Endothelial cell (in vitro differentiated cells): Measurements from ENCODE around the gene LGALS1. TPM values are rescaled to one million over a fixed set of nuclear protein-coding genes. Genes with fewer than 3 reads are reported as not detected.
"Not testable (repeated sequence)": the region's sequence is repeated elsewhere in the genome, so short reads cannot be mapped to it uniquely, and the experiment has no call there.

Source experiments
- DNase-seq: peaks from one replicate; pipeline ENCODE4 v3.0.0; 2021; ENCODE audit warnings: low spot score
- H3K27ac Mint-ChIP-seq: one replicate; pipeline ENCODE4 v1.8.0; 2021; ENCODE audit warnings: mixed read lengths, inconsistent platforms; ENCODE audit not compliant: unreplicated experiment
- H3K27me3 Mint-ChIP-seq: one replicate; pipeline ENCODE4 v1.8.0; 2021; ENCODE audit warnings: mild to moderate bottlenecking, moderate library complexity, mixed read lengths, inconsistent platforms; ENCODE audit not compliant: unreplicated experiment
- H3K36me3 Mint-ChIP-seq: one replicate; pipeline ENCODE4 v1.8.0; 2021; ENCODE audit warnings: mild to moderate bottlenecking, low read depth, mixed read lengths, inconsistent platforms; ENCODE audit not compliant: unreplicated experiment
- H3K4me1 Mint-ChIP-seq: one replicate; pipeline ENCODE4 v1.8.0; 2021; ENCODE audit warnings: mild to moderate bottlenecking, mixed read lengths, inconsistent platforms; ENCODE audit not compliant: unreplicated experiment
- H3K4me3 Mint-ChIP-seq: one replicate; pipeline ENCODE4 v1.8.0; 2021; ENCODE audit warnings: mild to moderate bottlenecking, mixed read lengths, inconsistent platforms; ENCODE audit not compliant: unreplicated experiment
- H3K9me3 Mint-ChIP-seq: one replicate; pipeline ENCODE4 v1.8.0; 2021; ENCODE audit warnings: mixed read lengths, inconsistent platforms; ENCODE audit not compliant: unreplicated experiment
- CTCF ChIP-seq: fragments of 200-600 bp; sonication (generic); IDR thresholded peaks from one replicate; pipeline ENCODE4 v1.5.0; 2021; ENCODE audit warnings: antibody characterized with exemption; ENCODE audit not compliant: unreplicated experiment
- total RNA-seq: library from RNA; stranded (reverse); fragmentation: NEBNext Ultra II Directional; extraction: Animal tissue kit (Norgen Biotek cat#: 25700); gene quantifications from one replicate; pipeline ENCODE4 v1.2.1, GENCODE V29; 2021; ENCODE audit not compliant: unreplicated experiment

Gene LGALS1
- total RNA-seq, 1 donor from 2014 or later: 18.6 TPM

- Mint-ChIP-seq H3K27me3 (no peaks in the 10 kb centered on the region), H3K36me3 (peaks cover 18% of the 10 kb centered on the region), H3K9me3 (no peaks in the 10 kb centered on the region), H3K4me3 (no peak overlapping the region), H3K27ac (no peak overlapping the region), H3K4me1 (peaks cover 6% of the 10 kb centered on the region)
- TF ChIP-seq CTCF: no peak
- DNase-seq: no peak
Measured at GRCh38 chr22:37690407-37690806, 15.0 kb downstream of the LGALS1 start.

- Mint-ChIP-seq H3K9me3 (no peaks in the 10 kb centered on the region), H3K4me3 (no peak overlapping the region), H3K27ac (no peak overlapping the region)
Measured at GRCh38 chr22:37690901-37691504, 15.6 kb downstream of the LGALS1 start.

DNA sequence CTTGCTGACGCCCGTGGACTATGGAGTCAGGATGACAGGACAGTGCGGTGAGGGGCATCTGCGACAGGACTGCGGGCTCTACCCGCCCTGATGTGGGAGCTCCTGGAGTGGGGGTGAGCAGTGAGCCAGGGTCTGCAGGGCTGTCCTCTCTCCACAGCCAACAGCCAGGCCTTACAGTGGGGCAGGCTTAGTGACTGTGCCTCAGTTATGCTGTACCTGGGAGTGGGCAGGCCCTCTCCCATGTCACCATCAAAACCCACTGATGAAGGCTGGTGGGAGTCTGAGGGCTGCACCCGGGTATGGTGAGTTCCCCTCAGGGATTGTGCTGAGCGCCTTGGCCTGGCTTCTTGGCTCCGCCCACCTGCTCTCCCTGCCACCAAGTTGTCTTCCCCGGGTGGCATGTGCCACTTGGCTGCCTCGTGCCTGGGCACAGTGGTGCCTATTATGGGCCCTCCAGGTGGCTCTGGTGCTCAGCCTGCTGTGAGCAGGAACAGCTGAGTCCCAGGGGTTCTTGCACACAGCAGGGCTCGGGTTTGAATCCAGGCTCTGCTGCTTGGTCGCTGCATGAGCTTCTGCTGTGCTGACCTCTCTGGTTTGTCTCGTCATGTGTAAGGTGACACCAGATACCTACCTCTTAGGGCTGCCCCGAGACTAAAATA, 17.3 kb downstream of the LGALS1 start:
- H3K27me3 Mint-ChIP-seq: peaks cover 3% of the 10 kb centered on the region
- no peak overlapping the region for H3K4me3 Mint-ChIP-seq
- no peak for TF ChIP-seq CTCF
- no peak for DNase-seq
- H3K27ac Mint-ChIP-seq: peak overlapping the region; percentile 7
- H3K9me3 Mint-ChIP-seq: no peaks in the 10 kb centered on the region
- H3K36me3 Mint-ChIP-seq: peaks cover 18% of the 10 kb centered on the region
- H3K4me1 Mint-ChIP-seq: peaks cover 3% of the 10 kb centered on the region

More at GRCh38 chr22:37690901-37691504, 15.6 kb downstream of the LGALS1 start:
- Mint-ChIP-seq H3K36me3 (peaks cover 18% of the 10 kb centered on the region), H3K27me3 (no peaks in the 10 kb centered on the region), H3K4me1 (peaks cover 6% of the 10 kb centered on the region)
- DNase-seq: no peak
- TF ChIP-seq CTCF: no peak

DNA sequence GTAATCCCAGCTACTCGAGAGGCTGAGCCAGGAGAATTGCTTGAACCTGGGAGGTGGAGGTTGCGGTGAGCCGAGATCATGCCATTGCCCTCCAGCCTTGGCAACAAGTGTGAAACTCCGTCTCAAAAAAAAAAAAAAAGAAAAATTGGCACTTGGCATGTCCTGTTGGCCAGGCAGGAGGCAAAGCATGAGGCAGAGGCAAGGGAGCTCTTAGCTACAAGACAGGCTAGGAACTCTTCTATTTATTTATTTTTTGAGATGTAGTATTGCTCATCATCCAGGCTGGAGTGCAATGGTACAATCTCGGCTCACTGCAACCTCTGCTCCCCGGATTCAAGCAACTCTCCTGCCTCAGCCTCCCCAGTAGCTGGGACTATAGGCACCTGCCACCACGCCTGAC, 18.7 kb downstream of the LGALS1 start:
- not testable (repeated sequence) for H3K4me1 Mint-ChIP-seq, H3K27me3 Mint-ChIP-seq, DNase-seq, H3K27ac Mint-ChIP-seq, H3K9me3 Mint-ChIP-seq, H3K4me3 Mint-ChIP-seq
- peaks cover 18% of the 10 kb centered on the region for H3K36me3 Mint-ChIP-seq

DNA sequence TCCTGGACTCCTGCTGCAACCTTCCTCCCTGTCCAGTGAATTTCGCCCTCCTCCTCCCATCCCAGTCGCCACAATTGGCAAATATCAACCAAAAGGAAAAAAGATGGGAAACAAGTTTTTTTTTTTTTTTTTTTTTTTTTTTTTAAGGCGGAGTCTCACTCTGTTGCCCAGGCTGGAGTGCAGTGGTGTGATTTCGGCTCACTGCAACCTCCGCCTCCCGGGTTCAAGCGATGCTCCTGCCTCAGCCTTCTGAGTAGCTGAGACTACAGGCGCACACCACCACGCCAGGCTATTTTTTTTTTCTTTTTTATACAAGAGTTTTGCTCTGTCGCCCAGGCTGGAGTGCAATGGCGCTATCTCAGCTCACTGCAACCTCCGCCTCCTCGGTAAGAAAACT, 20.8 kb downstream of the LGALS1 start:
- H3K27ac Mint-ChIP-seq, H3K4me1 Mint-ChIP-seq, DNase-seq, H3K27me3 Mint-ChIP-seq, H3K9me3 Mint-ChIP-seq: not testable (repeated sequence)
- peak overlapping the region; percentile 89 for H3K4me3 Mint-ChIP-seq
- H3K36me3 Mint-ChIP-seq: peaks cover 14% of the 10 kb centered on the region
